Heart left ventricle (tissue), 16 donors: ENCODE data around the gene SRP68. TPM values are rescaled to one million over a fixed set of nuclear protein-coding genes. Genes with fewer than 3 reads are reported as not detected.

Source experiments
- ATAC-seq, 4 donors: fragments of 200-7000 bp; cut with Tn5 transposase; one replicate each; pipeline ENCODE4 v1.9.1; 2020 to 2022; ENCODE audit warnings: moderate library complexity in 4 of 4, mild to moderate bottlenecking in 3 of 4, moderate number of reproducible peaks in 1 of 4
- DNase-seq, 5 donors: peaks; one replicate each; pipeline ENCODE4 v3.0.0-alpha.2; 2020
- H3K27ac ChIP-seq, 12 donors: fragments of 200-600 bp; sonication (generic) in 4 of 12; one replicate each; pipeline versions ENCODE4 v1.5.0 to v1.8.0; 2016 to 2022; ENCODE audit warnings: mild to moderate bottlenecking in 2 of 12
- H3K27me3 ChIP-seq, 9 donors: fragments of 200-600 bp; sonication (generic) in 2 of 9; one replicate each; pipeline versions ENCODE4 v1.5.1 to v1.8.0; 2016 to 2022; ENCODE audit warnings: mild to moderate bottlenecking in 3 of 9
- H3K36me3 ChIP-seq, 9 donors: fragments of 200-600 bp; sonication (generic) in 2 of 9; one replicate each; pipeline versions ENCODE4 v1.5.0 to v1.8.0; 2018 to 2022; ENCODE audit warnings: mild to moderate bottlenecking in 2 of 9
- H3K4me1 ChIP-seq, 12 donors: fragments of 200-600 bp; sonication (generic) in 4 of 12; one replicate each; pipeline versions ENCODE4 v1.5.0 to v1.8.0; 2016 to 2022; ENCODE audit warnings: mild to moderate bottlenecking in 3 of 12
- H3K4me3 ChIP-seq, 12 donors: fragments of 200-600 bp; sonication (generic) in 4 of 12; one replicate each; pipeline versions ENCODE4 v1.5.0 to v1.8.0; 2017 to 2022; ENCODE audit warnings: mild to moderate bottlenecking in 9 of 12, moderate library complexity in 4 of 12
- H3K9me3 ChIP-seq, 12 donors: fragments of 200-600 bp; sonication (generic) in 4 of 12; one replicate each; pipeline versions ENCODE4 v1.5.0 to v1.8.0; 2016 to 2022; ENCODE audit warnings: mild to moderate bottlenecking in 1 of 12
- POLR2A ChIP-seq, 2 donors: fragments of 450-650 bp; IDR thresholded peaks; one replicate each; pipeline ENCODE4 v1.6.1; 2017; ENCODE audit warnings: antibody characterized with exemption in 2 of 2, mild to moderate bottlenecking in 2 of 2, moderate library complexity in 2 of 2
- WGBS, 4 donors: extraction: QIAGEN DNeasy Blood & Tissue Kit in 2 of 4; methylation state at CpG; one replicate each; pipeline versions ENCODE4 v1.1.5 to v1.1.7; 2013 to 2018; 5-methylcytosine and 5-hydroxymethylcytosine counted together
- intact Hi-C, 10 donors: fragments of 100-400 bp; cut with DNase I; formaldehyde crosslinking; loops; one replicate each; pipeline versions ENCODE4 v1.11.1 to v1.14.2; 2022
- polyA plus RNA-seq, 2 donors: library from polyadenylated mRNA; stranded (reverse); fragments of 200-250 nt; gene quantifications; one replicate each; pipeline ENCODE4 v1.2.3, GENCODE V29; 2013
- total RNA-seq, 9 donors: library from RNA; depleted of rRNA in 2 of 9; stranded (reverse); fragments of >200 nt in 2 of 9; fragmentation: NEBNext Ultra II Directional in 3 of 9; extraction: Animal tissue kit (Norgen Biotek cat#: 25700) in 3 of 9; gene quantifications; one replicate each; pipeline versions ENCODE4 v1.1.0 to v1.2.4, GENCODE V29; 2016 to 2023
- TF ChIP-seq, protein P1 (sequence below), 12 donors: fragments of 200-600 bp; sonication (generic) in 4 of 12; IDR thresholded peaks; one replicate each; pipeline versions ENCODE4 v1.5.0 to v1.8.0; 2018 to 2022; ENCODE audit warnings: antibody characterized with exemption in 12 of 12, mild to moderate bottlenecking in 5 of 12
- donor health status: ischemic (EF 13 %, LVEDD 7.1; RV severe dilation, severe dysfunction).
- donor health status: healthy with polysubstance abuse.
- donor health status: DM: no; HTN: yes; CAD: no.
- donor health status: DM: no; HTN: no; CAD: no.
- donor health status: ischemic (EF 25% LVEDD 6.9; RV normal size, moderate dysfunction).
- donor health status: ischemic (EF 25% LVEDD 5.7; RV mildly dilated, moderate dysfunction).
- donor health status: healthy.
- donor health status: DM: yes; HTN: yes; CAD: no.
- donor health status: ischemic (EF 35%, LVEDD 5.7; RV mildly dilated, moderate dysfunction).
- donor health status: nonischemic (EF 11% LVEDD 7.7; RV severe dilation, severe dysfunction).
- donor health status: DM: yes; HTN: yes; CAD: no.
- donor health status: PGD.
- donor health status: ischemic (EF 29% LVEDD 5.4; RV normal size, mild dysfunction).
- donor health status: nonischemic (EF 23%, LVEDD 6.1; RV moderate dilation, normal function).

Gene SRP68
- total and polyA plus RNA-seq, 11 donors: 26.8 to 80.0 (median 59.4) TPM

DNA sequence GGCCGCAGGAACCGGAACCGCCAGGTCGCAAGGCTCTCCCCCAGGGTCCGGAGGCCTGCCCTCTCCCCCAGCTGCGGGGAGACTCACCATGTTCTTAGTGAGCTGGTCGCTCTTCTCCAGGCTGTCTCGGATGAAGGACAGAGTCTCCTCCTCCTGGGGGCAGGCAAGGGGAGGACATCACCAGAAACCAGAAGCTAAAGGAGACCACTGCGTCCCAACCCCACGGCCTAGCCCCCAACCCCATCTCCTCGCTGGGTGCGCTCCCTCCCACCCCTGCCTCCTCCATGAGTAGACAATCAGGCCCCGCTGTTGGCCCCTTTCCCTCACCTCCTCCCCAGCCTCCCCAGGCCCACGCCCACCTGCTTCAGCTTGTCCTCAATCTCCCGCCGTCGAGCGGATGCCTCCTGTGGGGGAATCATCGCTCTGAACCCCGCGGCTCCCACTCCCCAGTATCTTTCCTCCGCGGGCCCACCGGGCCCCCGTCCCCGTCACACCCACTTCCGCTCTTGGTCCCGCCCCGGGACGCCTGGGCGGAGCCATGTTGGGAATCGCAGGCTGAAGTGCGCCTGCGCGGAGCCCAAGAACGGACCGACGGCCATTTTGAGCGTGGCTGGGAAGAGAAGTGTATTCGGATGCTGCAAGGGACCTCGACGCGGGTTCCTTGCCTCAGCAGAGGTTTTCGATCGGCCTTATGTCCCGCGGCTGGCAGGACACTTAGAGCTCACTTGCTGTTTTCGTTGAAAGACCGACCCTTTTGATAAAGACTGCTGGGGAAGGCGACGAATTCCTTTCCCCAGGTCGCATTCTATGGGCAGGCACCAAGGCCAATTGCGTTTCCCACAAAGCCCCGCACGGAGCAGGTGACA is 31.2 kb upstream of the SRP68 start, which contains the start of gene EXOC7:
Gene EXOC7, minus strand, starts transcription at position 514 of the 866 bp plus-strand sequence. Its CDS starts 95 bp downstream, at position 419.
- peak in 1 of 2 donors; percentile 57 for TF ChIP-seq POLR2A (IDR thresholded peaks at IDR 0.05)
- TF ChIP-seq, protein P1, sequence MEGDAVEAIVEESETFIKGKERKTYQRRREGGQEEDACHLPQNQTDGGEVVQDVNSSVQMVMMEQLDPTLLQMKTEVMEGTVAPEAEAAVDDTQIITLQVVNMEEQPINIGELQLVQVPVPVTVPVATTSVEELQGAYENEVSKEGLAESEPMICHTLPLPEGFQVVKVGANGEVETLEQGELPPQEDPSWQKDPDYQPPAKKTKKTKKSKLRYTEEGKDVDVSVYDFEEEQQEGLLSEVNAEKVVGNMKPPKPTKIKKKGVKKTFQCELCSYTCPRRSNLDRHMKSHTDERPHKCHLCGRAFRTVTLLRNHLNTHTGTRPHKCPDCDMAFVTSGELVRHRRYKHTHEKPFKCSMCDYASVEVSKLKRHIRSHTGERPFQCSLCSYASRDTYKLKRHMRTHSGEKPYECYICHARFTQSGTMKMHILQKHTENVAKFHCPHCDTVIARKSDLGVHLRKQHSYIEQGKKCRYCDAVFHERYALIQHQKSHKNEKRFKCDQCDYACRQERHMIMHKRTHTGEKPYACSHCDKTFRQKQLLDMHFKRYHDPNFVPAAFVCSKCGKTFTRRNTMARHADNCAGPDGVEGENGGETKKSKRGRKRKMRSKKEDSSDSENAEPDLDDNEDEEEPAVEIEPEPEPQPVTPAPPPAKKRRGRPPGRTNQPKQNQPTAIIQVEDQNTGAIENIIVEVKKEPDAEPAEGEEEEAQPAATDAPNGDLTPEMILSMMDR (IDR thresholded peaks at IDR 0.05): peak in 2 of 12 donors; percentile 3 to 12
- 4 to 6% (median 4%) methylated on average over 35 to 55 of the region's 55 CpGs for WGBS, 4 donors
- Histone ChIP-seq H3K36me3 (peaks cover 0 to 35% (median 32%) of the 10 kb centered on the region in 9 donors), H3K27me3 (no peaks in the 10 kb centered on the region), H3K27ac (peak within 1 kb of the TSS; percentile 49 to 91 (median 78)), H3K4me1 (peaks cover 0 to 26% (median 15%) of the 10 kb centered on the region in 12 donors), H3K9me3 (no peaks in the 10 kb centered on the region), H3K4me3 (peak within 1 kb of the TSS; percentile 48 to 97 (median 78))
- peak; percentile 97 to 99 (median 98) for ATAC-seq
- intact Hi-C loops: no loop called here
- DNase-seq: peak; percentile 92 to 95 (median 93)

DNA sequence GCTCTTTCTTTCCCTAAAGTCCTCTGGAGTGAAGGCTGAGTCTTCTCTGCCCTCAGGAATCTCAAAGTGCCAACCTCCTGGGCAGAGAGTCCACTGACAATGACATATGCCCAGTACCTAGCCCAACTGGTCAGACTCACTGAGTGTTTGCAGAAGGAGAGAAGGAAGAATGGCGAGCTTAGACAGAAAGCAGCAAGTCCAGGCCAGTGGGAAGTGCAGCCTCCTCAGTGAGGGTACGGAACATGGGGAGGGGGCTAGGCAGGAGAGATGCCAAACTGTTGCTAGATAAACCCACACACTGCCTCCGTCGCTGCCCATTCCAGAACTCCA is 30.6 kb upstream of the SRP68 start:
- DNase-seq (no peak), ATAC-seq (peak in 1 of 4 donors; percentile 2)
- H3K36me3 ChIP-seq: peaks cover 0 to 41% (median 35%) of the 10 kb centered on the region in 9 donors
- 3 to 4% (median 3%) methylated on average over 4 of the region's 4 CpGs for WGBS, 4 donors
- TF ChIP-seq POLR2A (IDR thresholded peaks at IDR 0.05): no peak
- TF ChIP-seq, protein P1 (IDR thresholded peaks at IDR 0.05): no peak
- peak overlapping the region in 11 of 12 donors; percentile 49 to 91 (median 82) for H3K27ac ChIP-seq
- intact Hi-C loops: no loop called here
- peak overlapping the region; percentile 48 to 97 (median 78) for H3K4me3 ChIP-seq
- H3K9me3 ChIP-seq: no peaks in the 10 kb centered on the region
- H3K4me1 ChIP-seq: peaks cover 0 to 26% (median 15%) of the 10 kb centered on the region in 12 donors
- H3K27me3 ChIP-seq: no peaks in the 10 kb centered on the region

DNA sequence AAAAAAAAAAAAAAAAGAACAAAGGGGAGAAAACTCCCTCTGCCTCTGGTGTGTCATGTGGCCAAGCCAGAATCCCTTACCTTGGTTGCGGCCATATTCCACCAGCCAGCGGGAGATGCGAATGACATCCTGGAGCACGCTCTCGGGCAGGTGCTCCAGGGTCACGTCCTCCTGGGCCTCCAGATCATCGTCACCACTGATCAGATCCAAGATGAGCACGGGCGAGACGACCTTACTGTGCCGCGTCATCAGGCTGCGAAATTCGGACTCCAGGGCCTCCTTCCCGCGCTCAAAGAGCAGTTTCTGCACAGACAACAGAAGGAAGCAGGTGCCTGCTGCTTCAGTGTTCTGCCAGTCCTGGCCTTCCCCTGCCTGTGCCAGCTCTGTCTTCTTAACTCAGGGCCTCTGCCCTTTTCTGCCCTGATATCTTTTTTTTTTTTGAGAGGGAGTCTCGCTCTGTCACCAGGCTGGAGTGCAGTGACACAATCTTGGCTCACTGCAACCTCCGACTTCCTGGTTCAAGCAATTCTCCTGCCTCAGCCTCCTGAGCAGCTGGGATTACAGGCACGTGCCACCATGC is 25.5 kb upstream of the SRP68 start:
- Histone ChIP-seq H3K4me1 (peaks cover 0 to 14% (median 7%) of the 10 kb centered on the region in 12 donors), H3K27me3 (no peaks in the 10 kb centered on the region), H3K36me3 (peaks cover 0 to 92% (median 84%) of the 10 kb centered on the region in 9 donors), H3K27ac (no peak overlapping the region), H3K4me3 (no peak overlapping the region), H3K9me3 (no peaks in the 10 kb centered on the region)
- TF ChIP-seq, protein P1 (IDR thresholded peaks at IDR 0.05): no peak
- no peak for TF ChIP-seq POLR2A (IDR thresholded peaks at IDR 0.05)
- intact Hi-C loops: no loop called here
- peak in 1 of 4 donors; percentile 33 for ATAC-seq
- 87 to 94% (median 89%) methylated on average over 19 of the region's 19 CpGs for WGBS, 4 donors
- peak in 1 of 5 donors; percentile 4 for DNase-seq

DNA sequence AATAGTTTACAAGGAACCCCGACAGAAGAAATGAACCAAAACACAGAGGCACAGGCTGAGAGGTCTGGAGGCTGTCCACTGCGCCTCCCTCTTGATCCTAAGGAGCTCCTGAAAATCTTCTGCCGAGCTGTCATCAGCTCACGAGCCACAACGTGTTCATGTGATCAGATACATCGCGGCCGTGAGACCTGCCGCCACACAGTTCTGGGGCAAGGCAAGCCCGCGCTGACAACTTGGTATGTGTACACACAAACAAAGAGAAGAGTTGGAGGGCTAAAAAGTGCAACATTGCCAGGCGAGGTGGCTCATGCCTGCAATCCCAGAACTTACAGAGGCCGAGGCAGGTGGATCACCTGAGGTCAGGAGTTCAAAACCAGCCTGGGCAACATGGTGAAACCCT is 23.6 kb upstream of the SRP68 start:
- no peaks in the 10 kb centered on the region for H3K27me3 ChIP-seq
- 80 to 88% (median 83%) methylated on average over 13 of the region's 13 CpGs for WGBS, 4 donors
- no peak for ATAC-seq

More for the DNA sequence above, 23.6 kb upstream of the SRP68 start:
- DNase-seq: peak in 1 of 5 donors; percentile 3
- Histone ChIP-seq H3K4me1 (no peaks in the 10 kb centered on the region), H3K4me3 (no peak overlapping the region), H3K27ac (no peak overlapping the region), H3K36me3 (peaks cover 0 to 100% (median 92%) of the 10 kb centered on the region in 9 donors), H3K9me3 (no peaks in the 10 kb centered on the region)
- intact Hi-C loops: no loop called here
- TF ChIP-seq, protein P1 (IDR thresholded peaks at IDR 0.05): no peak
- TF ChIP-seq POLR2A (IDR thresholded peaks at IDR 0.05): no peak
